GM12891 (cell line): ENCODE data around the gene CLPTM1.

ENCODE experiments used
- POLR2A ChIP-seq: IDR thresholded peaks from 2 replicates; pipeline ENCODE4 v1.6.1; 2011; ENCODE audit warnings: low read depth, low read length, control low read depth
- POLR2AphosphoS5 ChIP-seq: IDR thresholded peaks from 2 replicates; pipeline ENCODE4 v1.6.1; 2011; ENCODE audit warnings: low read depth, low read length, control low read depth
- SPI1 ChIP-seq: IDR thresholded peaks from 2 replicates; pipeline ENCODE4 v1.6.1; 2011; ENCODE audit warnings: low read depth, low read length, control low read depth
- TAF1 ChIP-seq: IDR thresholded peaks from 2 replicates; pipeline ENCODE4 v1.6.1; 2011; ENCODE audit warnings: low read depth, low read length, control low read depth

DNA sequence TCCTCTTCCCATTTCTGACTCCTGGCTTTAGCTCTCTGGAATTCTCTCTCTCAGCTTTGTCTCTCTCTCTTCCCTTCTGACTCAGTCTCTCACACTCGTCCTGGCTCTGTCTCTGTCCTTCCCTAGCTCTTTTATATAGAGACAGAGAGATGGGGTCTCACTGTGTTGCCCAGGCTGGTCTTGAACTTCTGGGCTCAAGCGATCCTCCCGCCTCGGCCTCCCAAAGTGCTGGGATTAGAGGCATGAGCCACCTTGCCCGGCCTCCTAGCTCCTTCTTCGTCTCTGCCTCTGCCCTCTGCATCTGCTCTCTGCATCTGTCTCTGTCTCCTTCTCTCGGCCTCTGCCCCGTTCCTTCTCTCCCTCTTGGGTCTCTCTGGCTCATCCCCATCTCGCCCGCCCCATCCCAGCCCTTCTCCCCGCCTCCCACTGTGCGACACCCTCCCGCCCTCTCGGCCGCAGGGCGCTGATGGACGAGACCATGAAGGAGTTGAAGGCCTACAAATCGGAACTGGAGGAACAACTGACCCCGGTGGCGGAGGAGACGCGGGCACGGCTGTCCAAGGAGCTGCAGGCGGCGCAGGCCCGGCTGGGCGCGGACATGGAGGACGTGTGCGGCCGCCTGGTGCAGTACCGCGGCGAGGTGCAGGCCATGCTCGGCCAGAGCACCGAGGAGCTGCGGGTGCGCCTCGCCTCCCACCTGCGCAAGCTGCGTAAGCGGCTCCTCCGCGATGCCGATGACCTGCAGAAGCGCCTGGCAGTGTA, 46.9 kb upstream of the CLPTM1 start:
- TF ChIP-seq POLR2A (no peak), TAF1 (no peak), POLR2AphosphoS5 (no peak), SPI1 (no peak)
